HepG2 (cell line): Measurements from ENCODE around the gene ITGA7. TPM values are rescaled to one million over a fixed set of nuclear protein-coding genes. Genes with fewer than 3 reads are reported as not detected.

Experiments used
- ASH2L ChIP-seq: fragments of 300-600, 200-600 bp; sonication (generic); IDR thresholded peaks from 2 replicates; pipeline ENCODE4 v1.7.0; 2017; ENCODE audit warnings: low read depth, mild to moderate bottlenecking, moderate library complexity, mixed read lengths, low read length; ENCODE audit not compliant: insufficient read length
- ATF7-NPFF ChIP-seq: sonication (generic); formaldehyde crosslinking; IDR thresholded peaks from 2 replicates; pipeline ENCODE4 v1.8.1; 2023; ENCODE audit warnings: mild to moderate bottlenecking, low read depth, missing genetic modification reagents, moderate library complexity
- CC2D1A ChIP-seq: sonication (generic); formaldehyde crosslinking; IDR thresholded peaks from 2 replicates; pipeline ENCODE4 v1.8.1; 2023; ENCODE audit warnings: mild to moderate bottlenecking, missing genetic modification reagents
- DPF2 ChIP-seq: sonication (generic); formaldehyde crosslinking; IDR thresholded peaks from 2 replicates; pipeline ENCODE4 v1.4.0; 2020; ENCODE audit warnings: mild to moderate bottlenecking, low read depth, missing genetic modification reagents, borderline replicate concordance
- JUN ChIP-seq: sonication (generic); formaldehyde crosslinking; IDR thresholded peaks from 2 replicates; pipeline ENCODE4 v1.4.0; 2020; ENCODE audit warnings: mild to moderate bottlenecking, missing genetic modification reagents
- MTA3 ChIP-seq: sonication (generic); formaldehyde crosslinking; IDR thresholded peaks from 2 replicates; pipeline ENCODE4 v1.4.0; 2020; ENCODE audit warnings: missing genetic modification reagents
- MZF1 ChIP-seq: sonication (generic); formaldehyde crosslinking; IDR thresholded peaks from 2 replicates; pipeline ENCODE4 v1.8.1; 2023; ENCODE audit warnings: mild to moderate bottlenecking, missing genetic modification reagents, borderline replicate concordance
- POLR2AphosphoS5 ChIP-seq: IDR thresholded peaks from 2 replicates; pipeline ENCODE4 v1.6.1; 2012; ENCODE audit warnings: low read depth, low read length
- SCMH1 ChIP-seq: sonication (generic); formaldehyde crosslinking; IDR thresholded peaks from 2 replicates; pipeline ENCODE4 v1.9.0; 2021; ENCODE audit warnings: missing genetic modification reagents, mild to moderate bottlenecking, borderline replicate concordance
- SNAI1 ChIP-seq: sonication (generic); formaldehyde crosslinking; IDR thresholded peaks from 2 replicates; pipeline ENCODE4 v1.5.0; 2020; ENCODE audit warnings: mild to moderate bottlenecking, missing genetic modification reagents, borderline replicate concordance
- TCF7L2 ChIP-seq: IDR thresholded peaks from 2 replicates; pipeline ENCODE4 v1.6.1; 2011; ENCODE audit warnings: mild to moderate bottlenecking, low read depth, low read length, moderate library complexity
- TOE1 ChIP-seq: sonication (generic); formaldehyde crosslinking; IDR thresholded peaks from 2 replicates; pipeline ENCODE4 v1.4.0; 2020; ENCODE audit warnings: mild to moderate bottlenecking, missing genetic modification reagents
- TOPORS ChIP-seq: sonication (generic); formaldehyde crosslinking; IDR thresholded peaks from 2 replicates; pipeline ENCODE4 v1.8.0; 2023; ENCODE audit warnings: mild to moderate bottlenecking, missing genetic modification reagents
- UBTF ChIP-seq: sonication (generic); formaldehyde crosslinking; IDR thresholded peaks from 2 replicates; pipeline ENCODE4 v1.4.0; 2020; ENCODE audit warnings: mild to moderate bottlenecking, missing genetic modification reagents
- ZBTB20 ChIP-seq: sonication (generic); formaldehyde crosslinking; IDR thresholded peaks from 2 replicates; pipeline ENCODE4 v1.8.1; 2023; ENCODE audit warnings: missing genetic modification reagents, low read depth, mild to moderate bottlenecking, borderline replicate concordance
- ZMAT3 ChIP-seq: sonication (generic); formaldehyde crosslinking; conservative IDR thresholded peaks from 2 replicates; pipeline ENCODE4 v1.7.0; 2021; ENCODE audit warnings: missing genetic modification reagents
- ZNF30 ChIP-seq: sonication (generic); formaldehyde crosslinking; IDR thresholded peaks from 2 replicates; pipeline ENCODE4 v1.5.0; 2020; ENCODE audit warnings: mild to moderate bottlenecking, missing genetic modification reagents
- ZNF432 ChIP-seq: sonication (generic); formaldehyde crosslinking; IDR thresholded peaks from 2 replicates; pipeline ENCODE4 v1.5.0; 2020; ENCODE audit warnings: missing genetic modification reagents, mild to moderate bottlenecking, borderline replicate concordance
- ZNF839 ChIP-seq: sonication (generic); formaldehyde crosslinking; IDR thresholded peaks from 2 replicates; pipeline ENCODE4 v1.4.0; 2020; ENCODE audit warnings: missing genetic modification reagents, mild to moderate bottlenecking, borderline replicate concordance
- polyA plus RNA-seq, 8 experiments: library from polyadenylated mRNA; depleted of rRNA in 3 of 8; stranded (reverse) in 7 of 8; unstranded in 1 of 8; fragments of >200 nt; fragmentation: Illumina TruSeq in 4 of 8; extraction: Trizol in 4 of 8; gene quantifications; 2 replicates each; pipeline versions ENCODE4 v1.2.1 to v1.2.3, GENCODE V29; 2011 to 2016; ENCODE audit warnings: low read depth in 4 of 8, missing spikeins in 1 of 8, mixed read lengths in 1 of 8; ENCODE audit not compliant: insufficient read depth in 1 of 8
- total RNA-seq, 5 experiments: library from RNA; depleted of rRNA; stranded (reverse); fragments of >200 nt; fragmentation: Illumina TruSeq; extraction: Trizol; gene quantifications; 2 replicates each; pipeline ENCODE4 v1.2.3, GENCODE V29; 2016; ENCODE audit warnings: low read depth in 1 of 5
- TF ChIP-seq, protein P1 (sequence below): IDR thresholded peaks from 2 replicates; pipeline ENCODE4 v1.6.1; 2016; ENCODE audit warnings: low read depth, missing genetic modification reagents, missing compliant biosample characterization
- TF ChIP-seq, protein P2 (sequence below): sonication (generic); formaldehyde crosslinking; IDR thresholded peaks from 2 replicates; pipeline ENCODE4 v1.4.0; 2020; ENCODE audit warnings: missing genetic modification reagents, low read depth, mild to moderate bottlenecking, borderline replicate concordance

ITGA7 gene
- total and polyA plus RNA-seq, 2 of the 13 experiments (the other 11 are each of a cell fraction or from before 2014, with no cell fraction given): 0.65 to 0.75 TPM

DNA sequence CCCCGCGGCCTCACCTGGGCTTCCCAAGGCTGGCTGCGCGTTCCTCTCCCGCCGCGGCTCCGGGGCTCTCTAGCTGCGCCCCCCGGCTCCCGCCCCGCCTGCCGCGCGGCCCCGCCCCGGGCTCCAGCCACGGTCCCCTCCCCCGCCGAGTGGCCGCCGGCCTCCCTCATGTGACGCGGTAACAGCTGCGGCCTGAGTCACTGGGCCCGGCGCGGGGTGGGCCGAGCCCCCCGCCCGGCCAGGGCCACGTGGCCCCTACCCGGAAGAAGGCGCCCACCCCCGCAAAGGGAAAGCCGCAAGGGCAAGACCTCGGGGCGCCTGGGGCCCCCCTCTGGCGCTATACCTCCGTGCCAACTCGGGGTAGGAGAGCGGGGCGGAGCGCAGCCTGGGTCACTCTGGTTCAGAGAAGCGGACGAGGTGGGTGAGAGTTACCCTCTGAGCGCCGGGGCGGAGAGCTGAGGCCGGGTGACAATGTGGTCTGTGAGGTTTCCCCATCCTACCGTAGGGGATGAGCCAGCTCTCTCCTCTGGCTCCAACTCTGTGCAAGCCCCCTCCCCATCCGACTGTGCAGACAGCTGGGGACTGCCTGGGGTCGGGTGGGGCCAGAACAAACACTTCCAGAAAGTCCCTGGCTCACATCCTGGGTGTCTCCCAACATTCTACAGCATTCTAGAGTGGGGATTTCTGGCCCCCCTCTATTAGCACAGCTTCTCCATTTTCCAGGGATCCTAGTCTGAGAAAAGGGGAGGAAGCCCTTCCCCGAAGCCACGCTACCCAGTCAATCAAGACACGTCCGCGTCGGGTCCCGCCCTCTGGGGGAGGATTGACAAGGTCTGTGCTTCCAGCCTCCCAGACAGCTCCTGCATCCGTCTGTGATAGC is 21.5 kb upstream of the ITGA7 start, which contains the start of gene CD63 (continued):
- TF ChIP-seq, protein P1, sequence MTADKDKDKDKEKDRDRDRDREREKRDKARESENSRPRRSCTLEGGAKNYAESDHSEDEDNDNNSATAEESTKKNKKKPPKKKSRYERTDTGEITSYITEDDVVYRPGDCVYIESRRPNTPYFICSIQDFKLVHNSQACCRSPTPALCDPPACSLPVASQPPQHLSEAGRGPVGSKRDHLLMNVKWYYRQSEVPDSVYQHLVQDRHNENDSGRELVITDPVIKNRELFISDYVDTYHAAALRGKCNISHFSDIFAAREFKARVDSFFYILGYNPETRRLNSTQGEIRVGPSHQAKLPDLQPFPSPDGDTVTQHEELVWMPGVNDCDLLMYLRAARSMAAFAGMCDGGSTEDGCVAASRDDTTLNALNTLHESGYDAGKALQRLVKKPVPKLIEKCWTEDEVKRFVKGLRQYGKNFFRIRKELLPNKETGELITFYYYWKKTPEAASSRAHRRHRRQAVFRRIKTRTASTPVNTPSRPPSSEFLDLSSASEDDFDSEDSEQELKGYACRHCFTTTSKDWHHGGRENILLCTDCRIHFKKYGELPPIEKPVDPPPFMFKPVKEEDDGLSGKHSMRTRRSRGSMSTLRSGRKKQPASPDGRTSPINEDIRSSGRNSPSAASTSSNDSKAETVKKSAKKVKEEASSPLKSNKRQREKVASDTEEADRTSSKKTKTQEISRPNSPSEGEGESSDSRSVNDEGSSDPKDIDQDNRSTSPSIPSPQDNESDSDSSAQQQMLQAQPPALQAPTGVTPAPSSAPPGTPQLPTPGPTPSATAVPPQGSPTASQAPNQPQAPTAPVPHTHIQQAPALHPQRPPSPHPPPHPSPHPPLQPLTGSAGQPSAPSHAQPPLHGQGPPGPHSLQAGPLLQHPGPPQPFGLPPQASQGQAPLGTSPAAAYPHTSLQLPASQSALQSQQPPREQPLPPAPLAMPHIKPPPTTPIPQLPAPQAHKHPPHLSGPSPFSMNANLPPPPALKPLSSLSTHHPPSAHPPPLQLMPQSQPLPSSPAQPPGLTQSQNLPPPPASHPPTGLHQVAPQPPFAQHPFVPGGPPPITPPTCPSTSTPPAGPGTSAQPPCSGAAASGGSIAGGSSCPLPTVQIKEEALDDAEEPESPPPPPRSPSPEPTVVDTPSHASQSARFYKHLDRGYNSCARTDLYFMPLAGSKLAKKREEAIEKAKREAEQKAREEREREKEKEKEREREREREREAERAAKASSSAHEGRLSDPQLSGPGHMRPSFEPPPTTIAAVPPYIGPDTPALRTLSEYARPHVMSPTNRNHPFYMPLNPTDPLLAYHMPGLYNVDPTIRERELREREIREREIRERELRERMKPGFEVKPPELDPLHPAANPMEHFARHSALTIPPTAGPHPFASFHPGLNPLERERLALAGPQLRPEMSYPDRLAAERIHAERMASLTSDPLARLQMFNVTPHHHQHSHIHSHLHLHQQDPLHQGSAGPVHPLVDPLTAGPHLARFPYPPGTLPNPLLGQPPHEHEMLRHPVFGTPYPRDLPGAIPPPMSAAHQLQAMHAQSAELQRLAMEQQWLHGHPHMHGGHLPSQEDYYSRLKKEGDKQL (CRISPR knock-in tag): no peak
- TF ChIP-seq TOPORS (CRISPR knock-in tag) (no peak), JUN (CRISPR knock-in tag) (no peak), DPF2 (CRISPR knock-in tag) (no peak), SCMH1 (no peak), ASH2L (peak; percentile 23), ATF7-NPFF (peak; percentile 38; the same call in 1 of the 2 replicates), MTA3 (CRISPR knock-in tag) (no peak), ZNF839 (CRISPR knock-in tag) (no peak), SNAI1 (CRISPR knock-in tag) (no peak), CC2D1A (CRISPR knock-in tag) (no peak), ZBTB20 (CRISPR knock-in tag) (no peak), POLR2AphosphoS5 (peak; percentile 55), ZNF30 (no peak), TCF7L2 (no peak), MZF1 (no peak), UBTF (CRISPR knock-in tag) (peak; percentile 46), ZMAT3 (CRISPR knock-in tag) (0 out of 2 replicates have a peak, but pooled peaks have one; percentile 18), ZNF432 (CRISPR knock-in tag) (no peak), TOE1 (no peak)
- TF ChIP-seq, protein P2, sequence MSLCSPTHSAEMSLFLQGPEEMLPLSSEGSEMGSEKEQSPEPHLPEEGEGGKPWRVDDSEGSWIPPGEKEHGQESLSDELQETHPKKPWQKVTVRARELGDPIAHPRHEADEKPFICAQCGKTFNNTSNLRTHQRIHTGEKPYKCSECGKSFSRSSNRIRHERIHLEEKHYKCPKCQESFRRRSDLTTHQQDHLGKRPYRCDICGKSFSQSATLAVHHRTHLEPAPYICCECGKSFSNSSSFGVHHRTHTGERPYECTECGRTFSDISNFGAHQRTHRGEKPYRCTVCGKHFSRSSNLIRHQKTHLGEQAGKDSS (CRISPR knock-in tag): no peak
